Suppressor macrophage treated with lipopolysaccharide for 1 hour (primary cell): ENCODE measurements around the gene CDC42EP4.

Experiments used
- DNase-seq, 3 donors: peaks; one replicate each; pipeline ENCODE4 v3.0.0-alpha.2; 2020 to 2022

CDC42EP4 gene

DNA sequence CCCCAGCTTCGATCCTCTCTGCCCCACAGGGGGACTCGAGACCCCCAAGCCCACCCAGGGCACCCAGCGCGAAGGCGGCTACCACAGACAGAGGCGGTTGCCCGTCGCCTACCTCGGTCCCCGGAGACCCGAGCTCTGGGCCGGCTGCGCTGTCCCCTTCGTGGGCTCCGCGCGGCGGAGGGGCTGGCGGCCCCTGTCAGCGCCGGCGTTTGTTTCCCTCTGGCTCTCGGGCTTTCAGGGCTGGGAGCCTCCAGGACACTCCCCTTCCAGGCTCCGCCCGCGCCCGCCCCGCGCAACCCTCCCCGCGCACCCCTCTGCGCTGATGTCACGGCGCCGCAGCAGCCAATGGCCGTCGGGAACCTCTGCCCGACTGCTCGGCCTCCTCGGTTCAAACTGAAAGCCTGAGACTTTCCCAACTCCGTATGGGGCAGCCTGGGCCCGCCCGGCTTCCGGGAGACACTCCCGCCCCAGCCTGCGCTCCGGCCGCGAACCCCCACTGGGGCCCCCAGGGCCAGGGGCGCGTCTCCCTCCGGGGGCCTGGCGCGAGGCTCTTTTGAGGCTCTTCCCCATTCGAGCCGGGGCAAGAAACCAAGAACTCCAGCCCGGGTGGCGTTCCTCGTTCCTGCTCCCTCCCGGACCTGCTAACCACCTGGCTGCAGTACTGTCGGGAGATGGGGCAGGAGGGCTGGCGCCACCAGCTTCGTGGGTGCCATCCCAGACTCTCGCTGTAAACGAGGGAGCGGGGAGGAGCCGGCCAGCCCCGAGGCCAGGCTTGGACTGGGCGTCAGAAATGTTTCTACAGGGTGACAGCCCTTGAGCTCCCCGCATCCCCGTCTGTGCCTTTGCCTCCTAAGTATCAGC is at the start of gene CDC42EP4:
Gene CDC42EP4 (minus strand): TSS at position 221 of the 861 bp plus-strand sequence. CDS start 25,501 bp downstream, outside the sequence.
- peak; percentile 96 to 98 (median 97) for DNase-seq

GRCh38 chr17:73360961-73361761 is 49.4 kb upstream of the CDC42EP4 start:
- DNase-seq = no peak

GRCh38 chr17:73359987-73360410 is 48.2 kb upstream of the CDC42EP4 start:
- DNase-seq = peak; percentile 13 to 30 (median 27)

DNA sequence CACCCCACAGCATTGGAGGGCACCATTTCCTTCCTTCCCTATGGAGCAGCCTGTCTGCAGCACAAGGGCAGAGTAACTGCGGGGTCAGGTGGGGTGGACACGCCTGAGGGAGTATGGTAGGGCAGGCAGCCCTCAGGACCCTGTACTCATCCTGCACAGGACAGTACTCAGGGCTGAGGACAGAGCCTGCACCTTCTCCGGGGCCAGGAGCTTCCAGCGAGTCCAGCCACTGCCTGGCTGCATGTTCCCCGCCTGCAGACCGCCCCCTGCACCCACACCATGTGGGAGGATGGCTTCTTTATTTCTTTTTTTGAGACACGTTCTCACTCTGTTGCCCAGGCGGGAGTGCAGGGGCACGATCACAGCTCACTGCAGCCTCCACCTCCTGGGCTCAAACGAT is 47.6 kb upstream of the CDC42EP4 start:
- no peak for DNase-seq

GRCh38 chr17:73358668-73359067 is 46.9 kb upstream of the CDC42EP4 start:
- no peak for DNase-seq

- no peak for DNase-seq
Measured at GRCh38 chr17:73357981-73358380, 46.2 kb upstream of the CDC42EP4 start.

GRCh38 chr17:73357318-73357717 is 45.5 kb upstream of the CDC42EP4 start:
- no peak for DNase-seq

- DNase-seq = no peak
Measured at GRCh38 chr17:73356561-73357170, 44.9 kb upstream of the CDC42EP4 start.

DNA sequence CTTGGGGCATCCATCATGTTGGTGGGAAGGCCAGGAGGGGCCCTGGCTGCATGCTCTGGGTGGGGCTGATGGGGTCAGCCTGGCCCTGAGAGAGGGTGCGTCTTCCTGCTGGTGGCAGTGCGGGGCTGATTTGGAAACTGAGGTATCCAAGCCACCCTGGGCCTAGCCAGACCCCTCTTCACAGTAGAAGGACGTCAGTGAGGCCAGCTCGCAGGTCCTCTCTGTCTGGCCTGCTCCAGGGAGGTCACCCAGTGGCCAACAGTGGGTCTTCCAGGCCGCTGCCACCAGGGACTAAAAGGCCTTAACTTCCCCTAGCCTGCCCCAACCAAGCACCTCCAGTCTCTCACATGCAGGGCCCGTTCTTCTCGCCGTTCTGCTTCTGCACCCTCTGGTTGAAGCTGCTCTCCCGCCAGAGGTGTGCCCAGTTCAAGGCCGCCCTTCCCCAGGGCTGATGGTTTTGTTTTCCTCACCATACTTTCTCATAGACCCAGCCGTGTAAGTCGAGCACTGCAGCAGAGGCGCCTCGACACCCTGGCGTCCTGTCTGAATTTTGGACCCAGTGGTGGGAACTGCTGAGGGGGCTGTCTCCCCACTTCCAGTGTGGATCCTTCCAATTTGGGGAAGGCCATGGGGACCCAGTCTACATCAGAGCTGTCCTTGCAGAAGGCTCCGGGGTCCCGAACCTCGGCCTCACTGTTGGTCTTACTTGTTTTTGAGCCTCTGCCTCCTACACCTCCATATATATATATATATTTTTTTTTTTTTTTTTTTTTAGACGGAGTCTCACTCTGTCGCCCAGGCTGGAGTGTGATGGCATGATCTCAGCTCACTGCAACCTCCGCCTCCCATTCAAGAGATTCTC is 42.9 kb upstream of the CDC42EP4 start:
- DNase-seq = no peak

DNA sequence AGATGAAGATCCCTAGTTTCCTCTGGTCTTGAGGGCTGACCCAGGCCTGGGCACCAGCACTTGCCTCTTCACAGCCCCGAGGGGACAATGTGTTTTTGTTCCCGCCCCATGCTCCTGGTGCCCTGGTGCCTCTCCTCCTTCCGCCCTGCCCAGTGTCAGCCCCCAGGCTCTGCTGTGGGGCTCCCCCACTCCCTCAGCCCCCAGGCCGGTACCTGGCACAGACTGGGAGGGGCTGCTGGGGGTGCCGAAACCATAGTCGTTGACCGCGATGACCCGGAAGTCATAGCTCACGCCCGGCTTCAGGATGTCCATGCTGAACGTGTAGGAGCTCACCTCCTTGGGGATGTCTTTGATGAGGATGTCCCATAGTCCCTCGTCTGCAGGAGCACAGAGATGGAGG is 40.5 kb upstream of the CDC42EP4 start:
- DNase-seq = no peak

DNA sequence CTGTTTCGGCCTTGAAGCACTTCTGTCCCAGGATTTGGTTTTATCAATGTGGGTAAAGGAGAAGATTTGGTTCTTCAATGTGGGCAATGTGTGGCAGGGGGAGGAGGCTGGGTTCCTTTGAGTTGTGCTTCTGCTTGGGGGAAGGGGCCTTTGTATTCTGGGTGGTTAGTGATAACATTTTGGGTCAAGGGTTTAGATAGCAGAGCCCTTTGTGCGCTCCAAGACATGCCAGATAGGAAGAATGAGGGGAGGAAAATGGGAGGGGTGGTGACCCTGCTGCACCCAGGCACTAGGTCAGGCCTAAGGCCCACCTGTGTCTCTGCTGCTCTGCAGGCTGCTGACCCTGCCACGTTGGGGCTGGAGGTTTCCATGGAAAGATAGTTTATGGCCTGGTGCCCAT is 40.0 kb upstream of the CDC42EP4 start:
- no peak for DNase-seq

- no peak for DNase-seq
Measured at GRCh38 chr17:73350864-73351263, 39.1 kb upstream of the CDC42EP4 start.

DNA sequence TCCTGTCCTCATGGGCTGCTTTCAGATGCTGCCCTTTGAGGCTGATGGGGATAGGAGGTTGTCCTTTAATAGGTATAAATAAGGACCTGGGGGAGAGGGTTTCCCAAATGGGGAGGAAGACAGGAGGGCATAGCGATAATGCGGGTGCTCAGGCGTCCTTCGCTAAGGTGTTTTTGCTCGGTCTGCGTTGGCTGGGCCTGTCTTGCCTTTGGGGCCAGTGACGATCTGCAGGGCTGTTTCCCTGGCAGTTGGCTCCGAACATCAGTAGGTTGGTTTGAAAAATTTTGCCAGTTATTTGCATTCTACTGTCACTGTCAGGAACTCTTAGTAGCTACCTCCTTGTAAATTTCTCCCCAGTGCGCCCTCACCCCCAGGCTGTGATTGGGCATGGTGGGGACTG is 37.8 kb upstream of the CDC42EP4 start:
- DNase-seq = no peak

- no peak for DNase-seq
Measured at GRCh38 chr17:73349138-73349537, 37.3 kb upstream of the CDC42EP4 start.

- DNase-seq = no peak
Measured at GRCh38 chr17:73348829-73349095, 37.0 kb upstream of the CDC42EP4 start.

DNA sequence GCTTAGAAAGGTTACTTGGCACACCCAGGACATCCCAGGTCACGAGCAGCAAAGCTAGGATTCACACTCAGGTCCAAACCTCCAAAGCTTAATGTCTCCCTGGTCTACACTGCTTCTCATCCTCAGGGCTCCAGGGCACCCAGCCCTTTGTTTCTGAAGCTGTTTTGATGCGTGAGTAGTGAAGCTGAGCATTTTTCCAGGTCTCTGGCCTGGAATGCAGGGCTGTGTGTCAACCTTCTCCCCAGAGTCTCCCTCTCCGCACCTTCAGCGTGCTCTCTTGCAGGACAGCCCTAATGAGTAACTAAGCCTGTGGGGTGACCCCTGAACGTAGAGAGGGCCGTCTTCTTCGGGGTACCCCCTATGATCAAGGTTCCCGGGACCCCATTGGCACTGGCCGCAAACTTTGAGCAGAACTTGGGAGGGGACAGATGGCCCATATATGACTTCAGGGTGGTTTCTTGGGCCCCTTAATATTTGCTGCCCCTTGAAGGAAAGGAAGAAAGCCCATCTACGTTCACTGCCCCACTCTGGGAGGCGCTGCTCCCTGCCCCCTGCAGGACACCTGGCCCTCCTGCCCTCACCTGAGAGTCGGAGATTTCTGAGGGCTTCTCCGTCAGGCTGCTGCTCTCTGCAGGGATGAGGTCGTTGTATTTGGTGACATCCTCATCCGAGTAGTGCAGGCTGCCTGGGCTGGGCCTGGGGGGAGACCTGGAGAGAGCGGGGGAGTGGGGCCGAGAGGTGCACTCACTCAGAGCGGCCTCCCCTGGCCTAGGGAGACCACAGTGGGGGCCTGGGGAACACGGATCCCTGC is 36.4 kb upstream of the CDC42EP4 start:
- DNase-seq = no peak

- DNase-seq = peak in 2 of 3 donors; percentile 6 to 20
Measured at GRCh38 chr17:73347351-73347750, 35.5 kb upstream of the CDC42EP4 start.

- DNase-seq = no peak
Measured at GRCh38 chr17:73346501-73347162, 34.8 kb upstream of the CDC42EP4 start.

DNA sequence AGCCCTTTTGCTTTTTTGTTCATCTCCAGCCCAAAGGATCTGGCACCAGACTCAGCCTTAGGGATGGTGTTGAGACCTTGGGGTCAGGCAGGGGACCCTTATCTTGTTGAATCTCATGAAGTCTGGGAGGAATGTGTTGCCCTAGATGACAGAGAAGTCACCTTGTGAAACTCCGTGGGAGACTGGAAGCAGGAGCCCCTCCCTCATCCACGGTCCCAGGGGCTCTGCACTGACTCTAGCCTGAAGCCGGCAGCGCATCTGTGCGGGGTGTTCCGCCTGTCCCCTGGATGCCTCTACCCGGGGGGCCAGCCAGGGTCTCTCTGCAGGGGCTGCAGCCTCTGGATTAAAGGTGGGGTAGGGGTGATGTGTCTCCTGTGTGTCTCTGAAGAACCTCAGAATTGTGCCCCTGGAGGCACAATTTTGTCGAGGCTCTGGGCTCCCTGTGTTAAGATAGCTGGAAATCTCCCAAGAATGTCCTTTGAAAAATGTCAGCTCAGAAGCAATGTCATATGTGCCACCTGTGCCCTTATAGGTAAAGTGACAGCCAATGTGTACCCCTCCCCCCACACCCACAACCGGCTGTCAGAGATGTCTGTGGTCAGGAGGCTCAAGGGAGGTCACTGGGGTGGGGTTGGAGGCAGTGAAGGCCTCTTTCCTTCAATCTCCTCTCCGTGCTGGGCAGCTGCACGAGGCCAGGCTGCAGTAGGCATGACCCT is 32.1 kb upstream of the CDC42EP4 start:
- no peak for DNase-seq

GRCh38 chr17:73343168-73343634 is 31.4 kb upstream of the CDC42EP4 start:
- DNase-seq = no peak
